ENCODE data around the gene RAF1. TPM values are rescaled to one million over a fixed set of nuclear protein-coding genes. Genes with fewer than 3 reads are reported as not detected.

RAF1 gene
- total and polyA plus RNA-seq, 2 donors (not counting 1 experiment from before 2014, with no cell fraction given): 134 to 258 TPM

DNA sequence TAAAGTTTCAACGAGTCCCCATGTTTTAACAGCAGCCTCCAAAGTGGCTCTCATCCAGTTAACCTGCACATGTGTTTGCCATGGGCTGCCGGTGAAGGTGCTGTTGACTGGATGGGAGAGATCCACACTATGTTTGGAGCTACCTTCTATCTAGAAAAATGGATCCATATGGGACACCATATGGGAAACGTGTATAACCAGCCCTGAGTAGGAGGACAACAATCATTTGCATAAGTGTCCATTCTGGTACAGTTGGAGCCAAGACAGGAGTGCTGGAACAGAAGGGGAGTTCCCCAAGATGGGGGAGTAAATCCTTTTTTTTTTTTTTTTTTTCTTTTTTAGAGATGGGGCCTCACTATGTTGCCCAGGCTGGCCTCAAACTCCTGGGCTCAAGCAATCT lies 70.4 kb downstream of the RAF1 start:
- peaks cover 13% of the 10 kb centered on the region for H3K36me3 ChIP-seq (ENCODE audit: control insufficient read depth, insufficient read depth, low read length)
- TF ChIP-seq, protein P1, sequence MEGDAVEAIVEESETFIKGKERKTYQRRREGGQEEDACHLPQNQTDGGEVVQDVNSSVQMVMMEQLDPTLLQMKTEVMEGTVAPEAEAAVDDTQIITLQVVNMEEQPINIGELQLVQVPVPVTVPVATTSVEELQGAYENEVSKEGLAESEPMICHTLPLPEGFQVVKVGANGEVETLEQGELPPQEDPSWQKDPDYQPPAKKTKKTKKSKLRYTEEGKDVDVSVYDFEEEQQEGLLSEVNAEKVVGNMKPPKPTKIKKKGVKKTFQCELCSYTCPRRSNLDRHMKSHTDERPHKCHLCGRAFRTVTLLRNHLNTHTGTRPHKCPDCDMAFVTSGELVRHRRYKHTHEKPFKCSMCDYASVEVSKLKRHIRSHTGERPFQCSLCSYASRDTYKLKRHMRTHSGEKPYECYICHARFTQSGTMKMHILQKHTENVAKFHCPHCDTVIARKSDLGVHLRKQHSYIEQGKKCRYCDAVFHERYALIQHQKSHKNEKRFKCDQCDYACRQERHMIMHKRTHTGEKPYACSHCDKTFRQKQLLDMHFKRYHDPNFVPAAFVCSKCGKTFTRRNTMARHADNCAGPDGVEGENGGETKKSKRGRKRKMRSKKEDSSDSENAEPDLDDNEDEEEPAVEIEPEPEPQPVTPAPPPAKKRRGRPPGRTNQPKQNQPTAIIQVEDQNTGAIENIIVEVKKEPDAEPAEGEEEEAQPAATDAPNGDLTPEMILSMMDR (conservative IDR thresholded peaks at IDR 0.05 in 1 of 2, IDR thresholded peaks at IDR 0.05 in 1 of 2; ENCODE audit: low read depth in 1 of 2, low read length in 2 of 2): no peak
- no peak for TF ChIP-seq EZH2 (IDR thresholded peaks at IDR 0.05; ENCODE audit: low read length, missing control alignments)
- no peaks in the 10 kb centered on the region for H3K27me3 ChIP-seq (ENCODE audit: control insufficient read depth, insufficient read depth, low read length)
- no peak overlapping the region for H3K9ac ChIP-seq (ENCODE audit: insufficient read depth, low read length)
- no peak overlapping the region for H3K27ac ChIP-seq (ENCODE audit: insufficient read depth, low read length)
- H3K4me2 ChIP-seq (ENCODE audit: extremely low read depth, insufficient read depth, low read length): no peak overlapping the region
- H3K4me1 ChIP-seq (ENCODE audit: control insufficient read depth, extremely low read depth, insufficient read depth, low read length): no peaks in the 10 kb centered on the region
- H3K9me3 ChIP-seq (ENCODE audit: control insufficient read depth, insufficient read depth, low read depth, low read length): no peaks in the 10 kb centered on the region
- DNase-seq (ENCODE audit: low read depth in 2 of 2): no peak
- no peak overlapping the region for H3K4me3 ChIP-seq (replicated peaks in 1 of 4; ENCODE audit: control extremely low read depth in 1 of 4, insufficient read depth in 1 of 4, low read depth in 3 of 4, low read length in 4 of 4)
- no peak overlapping the region for H2AFZ ChIP-seq (ENCODE audit: low read length)
- H4K20me1 ChIP-seq (ENCODE audit: control insufficient read depth, extremely low read depth, insufficient read depth, low read length): no peaks in the 10 kb centered on the region
- no peaks in the 10 kb centered on the region for H3K79me2 ChIP-seq (ENCODE audit: control insufficient read depth, insufficient read depth, low read length)

DNA sequence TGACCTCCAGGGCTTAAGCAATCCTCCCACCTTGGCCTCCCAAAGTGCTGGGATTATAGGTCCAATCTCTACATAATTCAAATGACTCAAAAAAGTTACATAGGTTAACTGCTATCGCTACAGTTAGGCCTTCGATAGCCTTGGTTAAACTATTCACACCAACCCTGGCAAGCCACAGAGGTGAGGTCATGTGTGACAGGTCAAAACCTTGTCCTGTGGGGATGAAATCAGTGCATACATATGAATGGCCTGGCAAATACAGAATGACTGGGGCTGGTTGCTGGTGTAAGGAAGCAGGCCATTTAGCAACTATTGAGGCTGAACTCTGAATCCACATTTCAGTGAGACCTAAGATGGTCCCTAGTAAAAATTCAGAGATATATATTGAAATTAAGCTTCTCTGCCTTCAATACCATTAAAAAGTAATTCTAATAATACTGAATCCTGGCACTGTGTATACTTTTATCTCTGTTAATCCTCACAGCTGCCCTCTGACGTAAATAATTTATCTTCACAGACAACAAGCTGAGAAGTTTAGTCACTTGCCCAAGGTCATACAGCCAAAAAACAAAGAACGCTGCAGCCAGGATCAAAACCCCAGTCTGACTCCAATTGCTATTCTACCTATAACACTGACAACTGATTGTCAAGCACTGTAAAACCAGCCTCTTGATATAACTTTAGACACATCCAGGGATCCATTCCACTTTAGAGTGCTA lies 71.8 kb downstream of the RAF1 start:
- no peak for DNase-seq (ENCODE audit: low read depth in 2 of 2)

DNA sequence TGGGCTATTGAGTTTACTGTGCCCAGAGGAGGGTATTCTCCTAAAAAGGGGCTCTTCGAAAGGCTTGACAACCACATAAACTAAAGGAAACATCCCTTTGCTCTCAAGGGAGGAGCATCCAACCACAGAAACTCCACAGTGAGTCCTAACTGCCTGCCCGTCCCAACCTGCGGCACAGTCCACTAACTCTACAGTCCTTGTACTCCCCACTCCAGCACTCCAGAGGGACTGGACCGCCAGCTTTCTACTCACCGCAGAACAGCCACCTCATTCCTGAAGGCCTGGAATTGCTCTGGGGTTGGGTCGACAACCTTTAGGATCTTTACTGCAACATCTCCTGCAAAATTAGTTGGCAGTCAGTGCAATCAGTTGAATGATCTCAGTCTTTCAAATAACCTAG lies 72.5 kb downstream of the RAF1 start:
- no peak overlapping the region for H2AFZ ChIP-seq (ENCODE audit: low read length)
- H3K36me3 ChIP-seq (ENCODE audit: control insufficient read depth, insufficient read depth, low read length): peaks cover 10% of the 10 kb centered on the region
- H3K4me2 ChIP-seq (ENCODE audit: extremely low read depth, insufficient read depth, low read length): no peak overlapping the region
- no peak overlapping the region for H3K9ac ChIP-seq (ENCODE audit: insufficient read depth, low read length)
- H3K79me2 ChIP-seq (ENCODE audit: control insufficient read depth, insufficient read depth, low read length): peaks cover 1% of the 10 kb centered on the region
- H3K9me3 ChIP-seq (ENCODE audit: control insufficient read depth, insufficient read depth, low read depth, low read length): no peaks in the 10 kb centered on the region
- no peak overlapping the region for H3K4me3 ChIP-seq (replicated peaks in 1 of 4; ENCODE audit: control extremely low read depth in 1 of 4, insufficient read depth in 1 of 4, low read depth in 3 of 4, low read length in 4 of 4)
- no peak overlapping the region for H3K27ac ChIP-seq (ENCODE audit: insufficient read depth, low read length)
- H4K20me1 ChIP-seq (ENCODE audit: control insufficient read depth, extremely low read depth, insufficient read depth, low read length): no peaks in the 10 kb centered on the region
- peaks cover 2% of the 10 kb centered on the region for H3K4me1 ChIP-seq (ENCODE audit: control insufficient read depth, extremely low read depth, insufficient read depth, low read length)
- TF ChIP-seq, protein P1 (conservative IDR thresholded peaks at IDR 0.05 in 1 of 2, IDR thresholded peaks at IDR 0.05 in 1 of 2; ENCODE audit: low read depth in 1 of 2, low read length in 2 of 2): no peak
- TF ChIP-seq EZH2 (IDR thresholded peaks at IDR 0.05; ENCODE audit: low read length, missing control alignments): no peak
- H3K27me3 ChIP-seq (ENCODE audit: control insufficient read depth, insufficient read depth, low read length): no peaks in the 10 kb centered on the region
- DNase-seq (ENCODE audit: low read depth in 2 of 2): no peak

More for the DNA sequence above, 71.8 kb downstream of the RAF1 start:
- TF ChIP-seq EZH2 (IDR thresholded peaks at IDR 0.05; ENCODE audit: low read length, missing control alignments): no peak
- TF ChIP-seq, protein P1 (conservative IDR thresholded peaks at IDR 0.05 in 1 of 2, IDR thresholded peaks at IDR 0.05 in 1 of 2; ENCODE audit: low read depth in 1 of 2, low read length in 2 of 2): no peak
- Histone ChIP-seq H3K4me2 (ENCODE audit: extremely low read depth, insufficient read depth, low read length) (no peak overlapping the region), H3K27me3 (ENCODE audit: control insufficient read depth, insufficient read depth, low read length) (no peaks in the 10 kb centered on the region), H3K4me3 (replicated peaks in 1 of 4; ENCODE audit: control extremely low read depth in 1 of 4, insufficient read depth in 1 of 4, low read depth in 3 of 4, low read length in 4 of 4) (no peak overlapping the region), H3K9me3 (ENCODE audit: control insufficient read depth, insufficient read depth, low read depth, low read length) (no peaks in the 10 kb centered on the region), H3K36me3 (ENCODE audit: control insufficient read depth, insufficient read depth, low read length) (peaks cover 13% of the 10 kb centered on the region), H3K4me1 (ENCODE audit: control insufficient read depth, extremely low read depth, insufficient read depth, low read length) (peaks cover 2% of the 10 kb centered on the region), H3K79me2 (ENCODE audit: control insufficient read depth, insufficient read depth, low read length) (peaks cover 1% of the 10 kb centered on the region), H2AFZ (ENCODE audit: low read length) (no peak overlapping the region), H3K9ac (ENCODE audit: insufficient read depth, low read length) (no peak overlapping the region), H3K27ac (ENCODE audit: insufficient read depth, low read length) (no peak overlapping the region), H4K20me1 (ENCODE audit: control insufficient read depth, extremely low read depth, insufficient read depth, low read length) (no peaks in the 10 kb centered on the region)

Measured in fibroblast of lung (primary cell).